Mucosa of descending colon (tissue), 3 donors: ENCODE results near the gene DKK1. TPM values are rescaled to one million over a fixed set of nuclear protein-coding genes. Genes with fewer than 3 reads are reported as not detected.

Source experiments
- ATAC-seq: fragments of 200-7000 bp; cut with Tn5 transposase; one replicate; pipeline ENCODE4 v1.9.1; 2020; ENCODE audit warnings: mild to moderate bottlenecking, moderate library complexity
- DNase-seq, 3 donors: peaks; one replicate each; pipeline ENCODE4 v3.0.0-alpha.2; 2020
- H3K36me3 ChIP-seq: fragments of 200-600 bp; one replicate; pipeline ENCODE4 v1.8.0; 2021; ENCODE audit warnings: low read depth, mild to moderate bottlenecking
- H3K4me1 ChIP-seq: fragments of 200-600 bp; one replicate; pipeline ENCODE4 v1.8.0; 2021; ENCODE audit warnings: low read depth, mild to moderate bottlenecking
- H3K4me3 ChIP-seq: fragments of 200-600 bp; one replicate; pipeline ENCODE4 v1.8.0; 2021; ENCODE audit warnings: mild to moderate bottlenecking
- H3K9me3 ChIP-seq: fragments of 200-600 bp; one replicate; pipeline ENCODE4 v1.8.0; 2021; ENCODE audit warnings: mild to moderate bottlenecking
- CTCF ChIP-seq: fragments of 200-600 bp; IDR thresholded peaks from one replicate; pipeline ENCODE4 v1.8.0; 2022; ENCODE audit warnings: antibody characterized with exemption, mild to moderate bottlenecking
- intact Hi-C, 2 donors: fragments of 100-400 bp; cut with DNase I in 1 of 2; cut with micrococcal nuclease in 1 of 2; formaldehyde crosslinking; loops; one replicate each; pipeline versions ENCODE4 v1.11.0 to v1.11.1; 2022; cut with DNase I, micrococcal nuclease
- total RNA-seq, 3 donors: library from RNA; stranded (reverse); fragmentation: NEBNext Ultra II Directional in 2 of 3; extraction: Animal tissue kit (Norgen Biotek cat#: 25700) in 2 of 3; gene quantifications; one replicate each; pipeline versions ENCODE4 v1.2.1 to v1.2.4, GENCODE V29; 2021 to 2023
- donor health status: DM: no; HTN: no; CAD: no; lungs with moderate emphysema.
- donor health status: DM: no; HTN: no; CAD: no.
- donor health status: DM: no; HTN: yes; CAD: no.

The DKK1 gene
- total RNA-seq, 3 donors from 2014 or later = 1.5 TPM; not detected in 2

GRCh38 chr10:52313256-52313932, 687 bp upstream of the DKK1 start:
- H3K9me3 ChIP-seq = no peaks in the 10 kb centered on the region
- peaks cover 7% of the 10 kb centered on the region for H3K4me1 ChIP-seq
- H3K4me3 ChIP-seq = no peak overlapping the region
- ATAC-seq (no peak), DNase-seq (peak in 1 of 3 donors; percentile 12)
- TF ChIP-seq CTCF = no peak
- intact Hi-C loops = loop anchor here in 1 of 2 donors (10.0 kb wide), 1 partner anchor 171 kb away; no protein-coding TSS in a partner anchor
- no peaks in the 10 kb centered on the region for H3K36me3 ChIP-seq

- Histone ChIP-seq H3K9me3 (no peaks in the 10 kb centered on the region), H3K4me1 (peaks cover 7% of the 10 kb centered on the region), H3K36me3 (no peaks in the 10 kb centered on the region), H3K4me3 (no peak overlapping the region)
- intact Hi-C loops = loop anchor here in 1 of 2 donors (10.0 kb wide), 1 partner anchor 170 kb away; no protein-coding TSS in a partner anchor
- TF ChIP-seq CTCF = no peak
- ATAC-seq = peak; percentile 10
- DNase-seq = peak in 2 of 3 donors; percentile 31 to 43
Measured at GRCh38 chr10:52314822-52315552, 906 bp downstream of the DKK1 start.

DNA sequence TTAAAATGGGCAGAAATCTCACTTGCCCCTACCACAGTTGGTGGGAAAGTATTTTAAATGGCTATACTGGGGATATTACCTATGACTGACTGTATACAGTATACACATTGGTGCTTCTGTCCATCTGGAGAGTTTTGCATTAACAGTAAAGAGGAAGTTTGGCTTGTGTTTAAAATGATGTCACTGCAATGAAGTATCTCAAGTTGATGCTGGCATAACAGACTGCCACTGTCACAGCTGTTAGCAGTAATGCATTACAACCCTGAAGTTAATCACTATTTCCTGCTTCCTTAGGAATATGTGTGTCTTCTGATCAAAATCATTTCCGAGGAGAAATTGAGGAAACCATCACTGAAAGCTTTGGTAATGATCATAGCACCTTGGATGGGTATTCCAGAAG, 1.9 kb downstream of the DKK1 start:
- no peak for DNase-seq
- intact Hi-C loops = loop anchor here in 1 of 2 donors (10.0 kb wide), 1 partner anchor 169 kb away; no protein-coding TSS in a partner anchor
- Histone ChIP-seq H3K9me3 (no peaks in the 10 kb centered on the region), H3K4me1 (peaks cover 7% of the 10 kb centered on the region), H3K36me3 (no peaks in the 10 kb centered on the region), H3K4me3 (no peak overlapping the region)
- TF ChIP-seq CTCF = no peak
- ATAC-seq = no peak

DNA sequence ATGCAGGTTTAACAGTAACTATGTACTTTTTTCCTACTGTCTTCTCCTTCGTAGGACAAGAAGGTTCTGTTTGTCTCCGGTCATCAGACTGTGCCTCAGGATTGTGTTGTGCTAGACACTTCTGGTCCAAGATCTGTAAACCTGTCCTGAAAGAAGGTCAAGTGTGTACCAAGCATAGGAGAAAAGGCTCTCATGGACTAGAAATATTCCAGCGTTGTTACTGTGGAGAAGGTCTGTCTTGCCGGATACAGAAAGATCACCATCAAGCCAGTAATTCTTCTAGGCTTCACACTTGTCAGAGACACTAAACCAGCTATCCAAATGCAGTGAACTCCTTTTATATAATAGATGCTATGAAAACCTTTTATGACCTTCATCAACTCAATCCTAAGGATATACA, 2.4 kb downstream of the DKK1 start:
- ATAC-seq (no peak), DNase-seq (no peak)
- TF ChIP-seq CTCF = no peak
- Histone ChIP-seq H3K36me3 (no peaks in the 10 kb centered on the region), H3K4me3 (no peak overlapping the region), H3K9me3 (no peaks in the 10 kb centered on the region), H3K4me1 (peaks cover 7% of the 10 kb centered on the region)
- intact Hi-C loops = loop anchor here in 1 of 2 donors (10.0 kb wide), 1 partner anchor 168 kb away; no protein-coding TSS in a partner anchor

- intact Hi-C loops = loop anchor here in 1 of 2 donors (10.0 kb wide), 1 partner anchor 167 kb away; no protein-coding TSS in a partner anchor
- TF ChIP-seq CTCF = no peak
- Histone ChIP-seq H3K4me1 (peaks cover 3% of the 10 kb centered on the region), H3K36me3 (no peaks in the 10 kb centered on the region), H3K4me3 (no peak overlapping the region), H3K9me3 (no peaks in the 10 kb centered on the region)
- no peak for ATAC-seq
- DNase-seq = no peak
Measured at GRCh38 chr10:52318136-52318701, 4.1 kb downstream of the DKK1 start.
